Stomach (tissue), 9 donors: Measurements from ENCODE around the gene ATP11A. TPM values are rescaled to one million over a fixed set of nuclear protein-coding genes. Genes with fewer than 3 reads are reported as not detected.
"Not testable (repeated sequence)": the region's sequence is repeated elsewhere in the genome, so short reads cannot be mapped to it uniquely, and the experiment has no call there.

ENCODE experiments used
- DNase-seq, 2 donors: peaks; one replicate each; pipeline versions ENCODE4 v3.0.0 to v3.0.0-alpha.2; 2013 to 2019
- H3K27ac ChIP-seq, 5 donors: fragments of 200-600 bp in 4 of 5; sonication (generic) in 4 of 5; one replicate each; pipeline ENCODE4 v1.5.1; 2013 to 2019; ENCODE audit warnings: mild to moderate bottlenecking in 1 of 5, moderate library complexity in 1 of 5
- H3K27me3 ChIP-seq, 3 donors: fragments of 200-600 bp; sonication (generic); one replicate each; pipeline ENCODE4 v1.5.1; 2017 to 2019; ENCODE audit warnings: mixed run types in 1 of 3
- H3K36me3 ChIP-seq, 4 donors: fragments of 200-600 bp; sonication (generic); 1 replicate in 3 of 4; 2 replicates in 1 of 4; pipeline ENCODE4 v1.5.1; 2016 to 2019
- H3K4me1 ChIP-seq, 4 donors: fragments of 200-600 bp; sonication (generic); one replicate each; pipeline ENCODE4 v1.5.1; 2016 to 2019
- H3K4me3 ChIP-seq, 4 donors: fragments of 200-600 bp; sonication (generic) in 3 of 4; one replicate each; pipeline ENCODE4 v1.5.1; 2016 to 2019; ENCODE audit warnings: mild to moderate bottlenecking in 1 of 4
- H3K9me3 ChIP-seq, 4 donors: fragments of 200-600 bp; sonication (generic); one replicate each; pipeline ENCODE4 v1.5.1; 2016 to 2019
- EP300 ChIP-seq: sonication (generic); formaldehyde crosslinking; IDR thresholded peaks from one replicate; pipeline ENCODE4 v1.6.1; 2017; ENCODE audit warnings: antibody characterized with exemption
- POLR2A ChIP-seq, 4 donors: fragments of 450-650 bp; IDR thresholded peaks; one replicate each; pipeline ENCODE4 v1.6.1; 2016; ENCODE audit warnings: antibody characterized with exemption in 4 of 4, control low read depth in 2 of 4, mild to moderate bottlenecking in 1 of 4, moderate library complexity in 1 of 4
- POLR2AphosphoS5 ChIP-seq, 3 donors: sonication (generic); formaldehyde crosslinking; IDR thresholded peaks; one replicate each; pipeline ENCODE4 v1.6.1; 2016; ENCODE audit warnings: antibody characterized with exemption in 3 of 3
- WGBS, 5 donors: extraction: QIAGEN DNeasy Blood & Tissue Kit in 3 of 5; methylation state at CpG; one replicate each; pipeline versions ENCODE4 v1.1.5 to v1.1.7; 2013 to 2018; 5-methylcytosine and 5-hydroxymethylcytosine counted together
- intact Hi-C: fragments of 100-400 bp; cut with DNase I; formaldehyde crosslinking; loops from one replicate; pipeline ENCODE4 v1.15.1; 2023; ENCODE audit warnings: low total_unique reads
- polyA plus RNA-seq, 3 donors: library from polyadenylated mRNA; stranded (reverse); fragments of 200-250 nt; gene quantifications; one replicate each; pipeline ENCODE4 v1.2.3, GENCODE V29; 2013
- total RNA-seq, 5 donors: library from RNA; depleted of rRNA; stranded (reverse); fragments of >200 nt; gene quantifications; one replicate each; pipeline versions ENCODE4 v1.1.0 to v1.2.3, GENCODE V29; 2014 to 2016
- TF ChIP-seq, protein P1 (sequence below), 7 experiments: fragments of 450-650 bp in 4 of 7; fragments of 200-600 bp in 3 of 7; sonication (generic) in 3 of 7; IDR thresholded peaks; one replicate each; pipeline ENCODE4 v1.5.1; 2016 to 2019; ENCODE audit warnings: antibody characterized with exemption in 7 of 7, control low read depth in 2 of 7, mild to moderate bottlenecking in 1 of 7
- donor health status: healthy with polysubstance abuse.
- donor health status: Bipolar disorder and iron deficiency.
- donor health status: healthy.

Gene ATP11A
- total and polyA plus RNA-seq, 8 donors: 1.1 to 70.9 (median 12.3) TPM

DNA sequence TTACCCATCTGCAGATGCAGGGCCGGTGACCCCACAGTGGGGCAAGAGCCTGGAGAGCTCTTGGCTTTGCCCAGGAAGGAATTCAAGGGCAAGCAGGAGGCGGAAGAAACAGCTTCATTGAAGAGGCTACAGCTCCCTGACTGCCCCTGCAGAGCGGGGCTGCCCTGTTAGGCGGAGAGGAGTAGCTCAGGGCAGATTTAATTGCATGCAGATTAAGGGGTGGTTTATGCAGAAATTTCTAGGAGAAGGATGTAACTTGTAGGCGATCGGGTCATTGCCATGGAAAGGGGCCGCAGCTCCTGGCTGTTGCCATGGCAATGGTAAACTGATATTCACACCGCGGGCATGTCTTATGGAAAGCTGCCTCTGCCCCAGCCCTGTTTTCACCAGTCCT is 94.1 kb downstream of the ATP11A start:
- intact Hi-C loops: no loop called here
- Histone ChIP-seq H3K4me3 (no peak overlapping the region), H3K27me3 (no peaks in the 10 kb centered on the region), H3K4me1 (peaks cover 0 to 22% (median 12%) of the 10 kb centered on the region in 4 donors), H3K9me3 (no peaks in the 10 kb centered on the region), H3K27ac (peak overlapping the region in 2 of 5 donors; percentile 66), H3K36me3 (peaks cover 8 to 39% (median 26%) of the 10 kb centered on the region in 4 donors)
- DNase-seq: peak in 1 of 2 donors; percentile 16
- no peak for TF ChIP-seq POLR2A (IDR thresholded peaks at IDR 0.05)
- 77 to 90% (median 87%) methylated on average over 9 of the region's 9 CpGs for WGBS, 5 donors

DNA sequence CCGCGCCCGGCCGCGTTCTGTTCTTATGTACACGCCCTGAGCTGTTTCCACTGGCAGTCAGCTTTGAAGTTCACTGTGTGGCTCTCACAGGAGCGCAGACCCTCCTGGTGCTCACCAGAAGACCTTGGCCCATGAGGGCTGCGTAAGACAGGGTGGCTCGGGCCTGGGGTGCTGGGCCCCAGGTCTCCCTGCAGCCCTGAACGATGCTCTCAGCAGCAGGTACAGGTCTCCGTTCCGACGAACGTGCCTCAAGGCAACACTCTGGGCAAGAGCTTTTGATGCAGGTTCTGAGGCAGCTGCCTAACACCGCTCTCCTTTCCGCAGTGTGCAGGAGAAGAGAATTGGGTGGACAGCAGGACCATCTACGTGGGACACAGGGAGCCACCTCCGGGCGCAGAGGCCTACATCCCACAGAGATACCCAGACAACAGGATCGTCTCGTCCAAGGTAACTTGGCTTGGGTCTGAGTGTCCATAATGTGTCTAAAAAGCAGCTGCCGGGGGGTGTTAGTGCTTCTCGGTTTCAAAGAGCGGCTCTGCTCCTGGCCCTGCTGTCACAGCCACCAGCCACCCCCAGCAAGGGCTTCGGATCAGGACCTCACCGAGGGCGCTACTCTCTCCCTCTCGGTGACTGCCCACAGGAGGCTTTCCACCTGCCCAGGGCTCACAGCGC is 95.1 kb downstream of the ATP11A start:
- peak in 1 of 2 donors; percentile 9 for DNase-seq
- TF ChIP-seq, protein P1, sequence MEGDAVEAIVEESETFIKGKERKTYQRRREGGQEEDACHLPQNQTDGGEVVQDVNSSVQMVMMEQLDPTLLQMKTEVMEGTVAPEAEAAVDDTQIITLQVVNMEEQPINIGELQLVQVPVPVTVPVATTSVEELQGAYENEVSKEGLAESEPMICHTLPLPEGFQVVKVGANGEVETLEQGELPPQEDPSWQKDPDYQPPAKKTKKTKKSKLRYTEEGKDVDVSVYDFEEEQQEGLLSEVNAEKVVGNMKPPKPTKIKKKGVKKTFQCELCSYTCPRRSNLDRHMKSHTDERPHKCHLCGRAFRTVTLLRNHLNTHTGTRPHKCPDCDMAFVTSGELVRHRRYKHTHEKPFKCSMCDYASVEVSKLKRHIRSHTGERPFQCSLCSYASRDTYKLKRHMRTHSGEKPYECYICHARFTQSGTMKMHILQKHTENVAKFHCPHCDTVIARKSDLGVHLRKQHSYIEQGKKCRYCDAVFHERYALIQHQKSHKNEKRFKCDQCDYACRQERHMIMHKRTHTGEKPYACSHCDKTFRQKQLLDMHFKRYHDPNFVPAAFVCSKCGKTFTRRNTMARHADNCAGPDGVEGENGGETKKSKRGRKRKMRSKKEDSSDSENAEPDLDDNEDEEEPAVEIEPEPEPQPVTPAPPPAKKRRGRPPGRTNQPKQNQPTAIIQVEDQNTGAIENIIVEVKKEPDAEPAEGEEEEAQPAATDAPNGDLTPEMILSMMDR (IDR thresholded peaks at IDR 0.05): no peak
- TF ChIP-seq EP300 (no peak), POLR2AphosphoS5 (IDR thresholded peaks at IDR 0.05) (no peak), POLR2A (IDR thresholded peaks at IDR 0.05) (no peak)
- no peak overlapping the region for H3K27ac ChIP-seq

DNA sequence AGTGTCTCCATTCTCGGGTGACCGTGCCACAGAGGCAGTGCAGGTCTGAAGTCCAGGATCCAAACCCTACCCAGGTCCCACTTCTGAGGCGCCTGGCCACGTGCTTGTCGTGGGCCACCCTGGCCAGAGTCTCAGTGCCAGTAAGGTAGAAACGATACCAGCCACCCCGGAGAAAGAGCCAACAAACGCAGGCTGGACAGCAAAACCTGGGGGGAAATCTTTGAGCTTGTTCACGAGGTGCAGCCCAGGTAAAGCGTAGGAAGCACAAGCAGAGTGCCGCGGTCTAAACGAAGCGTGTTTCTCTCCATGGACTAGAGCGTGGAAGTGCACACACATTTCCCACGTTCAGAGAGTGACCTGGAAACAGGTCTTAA is 95.6 kb downstream of the ATP11A start:
- WGBS, 5 donors: 95 to 100% (median 96%) methylated on average over 15 to 16 of the region's 16 CpGs
- TF ChIP-seq POLR2AphosphoS5 (IDR thresholded peaks at IDR 0.05): no peak
- TF ChIP-seq, protein P1 (IDR thresholded peaks at IDR 0.05): no peak
- no peak for TF ChIP-seq POLR2A (IDR thresholded peaks at IDR 0.05)
- TF ChIP-seq EP300: no peak
- Histone ChIP-seq H3K27ac (no peak overlapping the region), H3K27me3 (no peaks in the 10 kb centered on the region), H3K9me3 (no peaks in the 10 kb centered on the region), H3K4me3 (no peak overlapping the region), H3K36me3 (peaks cover 8 to 50% (median 31%) of the 10 kb centered on the region in 4 donors), H3K4me1 (peaks cover 0 to 22% (median 12%) of the 10 kb centered on the region in 4 donors)
- intact Hi-C loops: no loop called here
- peak in 1 of 2 donors; percentile 13 for DNase-seq

More for the DNA sequence above, 95.1 kb downstream of the ATP11A start:
- Histone ChIP-seq H3K36me3 (peaks cover 8 to 48% (median 31%) of the 10 kb centered on the region in 4 donors), H3K4me1 (peaks cover 0 to 22% (median 12%) of the 10 kb centered on the region in 4 donors), H3K27me3 (no peaks in the 10 kb centered on the region), H3K4me3 (no peak overlapping the region), H3K9me3 (no peaks in the 10 kb centered on the region)
- 97 to 99% (median 97%) methylated on average over 18 to 29 of the region's 29 CpGs for WGBS, 5 donors
- intact Hi-C loops: no loop called here

DNA sequence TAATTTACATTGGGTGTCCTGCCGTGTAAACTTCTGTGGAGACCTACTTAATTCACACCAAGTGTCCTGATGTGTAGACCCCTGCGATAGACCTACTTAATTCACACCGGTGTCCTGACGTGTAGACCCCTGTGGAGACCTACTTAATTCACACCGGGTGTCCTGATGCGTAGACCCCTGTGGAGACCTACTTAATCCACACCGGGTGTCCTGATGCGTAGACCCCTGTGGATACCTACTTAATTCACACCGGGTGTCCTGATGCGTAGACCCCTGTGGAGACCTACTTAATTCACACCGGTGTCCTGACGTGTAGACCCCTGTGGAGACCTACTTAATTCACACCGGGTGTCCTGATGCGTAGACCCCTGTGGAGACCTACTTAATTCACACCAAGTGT is 97.0 kb downstream of the ATP11A start:
- peak in 1 of 2 donors; percentile 10 for DNase-seq
- H3K4me3 ChIP-seq, H3K27ac ChIP-seq, H3K9me3 ChIP-seq, H3K27me3 ChIP-seq, intact Hi-C loops: not testable (repeated sequence)
- WGBS, 5 donors: 89 to 98% (median 95%) methylated on average over 14 of the region's 14 CpGs
- Histone ChIP-seq H3K36me3 (peaks cover 8 to 59% (median 31%) of the 10 kb centered on the region in 4 donors), H3K4me1 (peaks cover 0 to 22% (median 11%) of the 10 kb centered on the region in 4 donors)

DNA sequence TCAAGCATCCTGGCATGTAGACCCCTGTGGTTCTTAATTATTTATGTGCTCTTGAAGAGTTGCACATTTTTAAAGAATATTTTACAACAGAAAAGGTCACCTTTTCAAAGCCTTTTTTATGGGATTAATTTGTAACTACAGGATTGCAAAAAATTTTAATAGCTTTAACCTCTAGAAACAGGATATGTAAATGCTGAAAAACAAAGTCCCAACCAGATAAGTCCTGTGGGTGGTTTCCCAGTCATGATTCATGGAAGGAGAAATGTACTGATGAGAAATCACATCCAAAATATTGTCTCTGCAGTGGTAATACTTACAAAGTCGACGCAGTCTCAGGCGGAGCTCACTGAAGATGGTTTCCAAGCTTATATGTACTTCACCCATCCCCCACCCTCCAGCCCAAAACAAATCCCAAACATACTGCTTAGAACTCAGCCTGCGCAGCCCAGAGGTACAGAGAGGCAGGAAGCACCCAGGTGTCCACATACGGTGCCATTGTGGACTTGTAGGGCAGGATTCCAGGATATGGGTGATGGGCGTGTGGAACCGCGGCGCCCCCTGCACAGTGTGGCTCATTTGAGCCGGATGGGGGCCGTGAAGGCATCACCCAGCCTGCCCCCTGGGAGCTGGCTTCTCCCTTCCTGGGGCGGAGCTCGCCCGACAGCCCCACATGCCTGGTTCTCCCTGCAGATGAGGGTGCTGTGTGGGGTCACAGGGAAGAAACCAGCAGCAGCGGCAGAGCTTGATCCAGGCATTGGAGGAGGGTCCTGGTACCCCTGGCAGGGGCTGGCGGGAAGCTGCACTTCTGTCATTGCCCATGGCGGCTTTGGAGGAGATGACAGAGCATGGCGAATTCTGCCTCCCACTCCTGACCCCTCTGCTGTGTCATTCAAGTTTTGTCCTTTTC is 101.2 kb downstream of the ATP11A start:
- H3K9me3 ChIP-seq: no peaks in the 10 kb centered on the region
- intact Hi-C loops: no loop called here
- DNase-seq: peak in 1 of 2 donors; percentile 18
- WGBS, 5 donors: 83 to 91% (median 88%) methylated on average over 18 of the region's 18 CpGs
- no peak overlapping the region for H3K27ac ChIP-seq
- peaks cover 0 to 47% (median 19%) of the 10 kb centered on the region in 4 donors for H3K36me3 ChIP-seq
- H3K4me1 ChIP-seq: peaks cover 0 to 6% (median 0%) of the 10 kb centered on the region in 4 donors
- no peaks in the 10 kb centered on the region for H3K27me3 ChIP-seq
- no peak overlapping the region for H3K4me3 ChIP-seq
- TF ChIP-seq POLR2A (IDR thresholded peaks at IDR 0.05) (no peak), POLR2AphosphoS5 (IDR thresholded peaks at IDR 0.05) (no peak), EP300 (no peak)
- TF ChIP-seq, protein P1 (IDR thresholded peaks at IDR 0.05): no peak
